Posterior vena cava (tissue), 2 donors: ENCODE measurements around the gene LNP1. TPM values are rescaled to one million over a fixed set of nuclear protein-coding genes. Genes with fewer than 3 reads are reported as not detected.
"Not testable (repeated sequence)": the region's sequence is repeated elsewhere in the genome, so short reads cannot be mapped to it uniquely, and the experiment has no call there.

Source experiments
- DNase-seq: peaks from one replicate; pipeline ENCODE4 v3.0.0-alpha.2; 2020; ENCODE audit warnings: low spot score
- intact Hi-C, 2 donors: fragments of 100-400 bp; cut with DNase I; formaldehyde crosslinking; loops; one replicate each; pipeline versions ENCODE4 v1.14.1 to v1.14.2; 2022 to 2023
- total RNA-seq, 2 donors: library from RNA; stranded (reverse); fragmentation: NEBNext Ultra II Directional; extraction: Animal tissue kit (Norgen Biotek cat#: 25700); gene quantifications; one replicate each; pipeline ENCODE4 v1.2.1, GENCODE V29; 2021
- donor health status: DM: yes; HTN: yes; CAD: no.
- donor health status: DM: yes; HTN: yes; CAD: no.

The LNP1 gene
- total RNA-seq, 2 donors from 2014 or later, result 4.0 to 7.6 TPM

DNA sequence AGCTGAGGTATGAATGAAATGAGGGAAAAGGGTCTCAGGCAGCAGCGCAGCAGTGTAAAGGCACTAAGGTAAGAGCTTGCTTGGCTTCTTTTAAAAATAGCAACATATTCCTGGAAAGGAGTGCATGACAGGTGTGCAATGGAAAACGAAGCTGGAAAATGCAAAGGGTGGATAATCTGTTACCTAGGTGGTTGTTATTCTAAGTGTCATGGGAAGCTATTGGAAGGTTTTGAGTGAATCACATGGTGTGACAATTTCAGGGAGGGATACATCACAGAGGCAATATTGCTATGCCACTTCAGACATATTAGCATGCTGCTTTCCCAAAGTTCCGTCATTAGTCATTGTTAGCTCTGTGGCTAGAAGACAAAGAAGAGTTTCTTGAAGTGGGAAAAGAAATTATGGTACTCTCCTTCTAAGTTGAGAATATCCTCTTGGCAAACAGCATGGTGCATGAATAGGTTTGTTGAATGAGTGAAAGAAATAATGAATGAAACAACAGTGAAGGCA is 62.4 kb downstream of the LNP1 start:
- DNase-seq, result no peak
- intact Hi-C loops, result loop anchor here in 1 of 2 donors (10.0 kb wide), 1 partner anchor 141 kb away; the partner anchor contains the start of gene ADGRG7

DNA sequence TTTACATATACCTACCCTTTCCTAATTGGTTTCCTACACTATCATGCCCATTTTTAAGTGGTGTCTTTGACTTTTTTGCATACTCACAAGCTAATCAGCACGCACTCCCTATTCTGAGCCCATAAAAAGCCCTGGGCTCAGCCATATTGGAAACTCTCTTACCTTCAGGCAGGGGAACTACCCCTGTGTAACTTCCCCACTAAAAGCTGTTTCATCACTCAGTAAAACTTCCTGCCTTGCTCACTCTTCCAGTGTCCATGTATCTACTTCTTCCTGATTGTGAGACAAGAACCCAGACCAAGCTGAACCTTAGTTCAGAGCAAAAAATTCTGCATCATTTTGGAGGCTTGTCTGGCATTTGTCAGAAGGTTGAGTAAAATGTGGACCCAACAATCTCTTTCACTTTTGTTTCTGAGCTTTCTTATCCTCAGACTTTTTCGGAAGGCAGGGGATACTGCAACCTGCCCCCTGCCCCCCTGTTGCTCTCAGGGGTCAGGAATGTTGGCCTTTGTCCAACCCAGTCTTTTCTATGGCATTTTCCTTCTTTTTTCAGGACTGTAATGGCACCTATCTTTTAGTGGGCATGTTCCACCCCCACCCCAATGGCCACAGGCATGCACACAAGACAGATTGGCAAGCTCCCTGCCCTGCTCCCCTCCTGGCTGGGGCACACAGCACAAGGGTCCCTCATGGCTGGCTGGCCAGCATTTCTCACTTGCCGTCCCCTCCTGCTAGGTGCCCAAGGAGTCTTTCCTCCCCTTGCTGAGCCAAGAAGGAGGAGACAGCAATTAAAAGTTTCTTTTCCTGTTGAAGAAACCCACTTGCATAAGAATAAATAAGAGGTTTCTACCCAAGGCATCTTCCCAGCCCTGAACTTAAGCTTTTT is 64.8 kb downstream of the LNP1 start:
- intact Hi-C loops, result loop anchor here (5.0 to 10.0 kb wide), 2 partner anchors 126 to 139 kb away; partner anchors contain the start of gene ADGRG7 (in 1 of the 2)
- DNase-seq, result no peak

DNA sequence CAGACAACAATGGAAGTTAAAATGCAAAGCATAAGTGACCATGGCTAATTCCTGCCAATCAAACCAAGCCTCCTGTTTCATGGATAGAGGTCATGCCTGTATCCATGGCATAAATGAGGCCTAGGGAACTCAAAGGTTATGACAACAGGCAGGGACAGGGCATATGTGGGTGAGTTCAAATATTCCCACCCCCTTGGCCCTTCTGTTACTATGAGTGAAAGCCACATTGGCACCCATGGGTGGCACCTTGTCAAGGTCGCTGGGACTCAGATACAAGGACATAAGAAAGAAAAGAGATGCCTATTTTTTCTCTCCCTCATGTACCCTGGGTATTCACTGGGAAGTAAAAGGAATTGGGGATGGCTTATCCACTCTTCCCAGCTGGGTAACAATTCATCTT is 65.8 kb downstream of the LNP1 start:
- DNase-seq, result no peak
- intact Hi-C loops, result loop anchor here (5.0 to 10.0 kb wide), 2 partner anchors 125 to 138 kb away; partner anchors contain the start of gene ADGRG7 (in 1 of the 2)

DNA sequence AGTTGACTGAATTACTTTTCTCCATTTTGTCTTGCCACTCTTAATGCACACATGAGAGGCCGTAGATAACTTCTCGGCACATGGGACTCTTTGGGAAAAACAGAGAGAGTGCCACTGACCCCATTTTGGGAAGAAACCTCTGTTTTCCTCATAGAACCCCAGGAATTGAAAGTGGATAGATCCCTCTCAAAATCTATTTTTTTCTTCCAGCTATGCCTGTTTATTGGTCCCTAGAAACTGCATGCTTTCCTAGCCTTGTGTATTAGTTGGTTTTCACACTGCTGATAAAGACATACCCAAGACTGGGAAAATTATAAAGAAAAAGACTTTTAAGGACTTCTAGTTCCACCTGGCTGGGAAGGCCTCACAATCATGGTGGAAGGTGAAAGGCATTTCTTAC is 67.3 kb downstream of the LNP1 start:
- intact Hi-C loops, result loop anchor here (5.0 to 10.0 kb wide), 2 partner anchors 124 to 136 kb away; partner anchors contain the start of gene ADGRG7 (in 1 of the 2)
- DNase-seq, result no peak

DNA sequence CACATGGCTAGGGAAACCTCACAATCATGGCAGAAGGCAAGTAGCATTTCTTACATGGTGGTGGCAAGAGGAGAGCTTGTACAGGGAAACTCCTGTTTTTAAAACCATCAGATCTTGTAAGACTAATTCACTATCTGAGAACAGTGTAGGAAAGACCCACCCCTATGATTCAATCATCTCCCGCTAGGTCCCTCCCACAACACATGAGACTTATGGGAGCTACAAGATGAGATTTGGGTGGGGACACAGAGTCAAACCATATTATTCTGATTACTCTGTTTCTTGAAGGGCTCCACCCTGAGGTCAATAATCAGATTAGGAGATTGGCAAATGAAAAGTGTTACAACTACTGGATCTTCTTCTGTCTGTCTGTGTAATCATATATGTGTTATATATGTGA is 69.6 kb downstream of the LNP1 start:
- DNase-seq, result no peak
- intact Hi-C loops, result no loop called here

DNA sequence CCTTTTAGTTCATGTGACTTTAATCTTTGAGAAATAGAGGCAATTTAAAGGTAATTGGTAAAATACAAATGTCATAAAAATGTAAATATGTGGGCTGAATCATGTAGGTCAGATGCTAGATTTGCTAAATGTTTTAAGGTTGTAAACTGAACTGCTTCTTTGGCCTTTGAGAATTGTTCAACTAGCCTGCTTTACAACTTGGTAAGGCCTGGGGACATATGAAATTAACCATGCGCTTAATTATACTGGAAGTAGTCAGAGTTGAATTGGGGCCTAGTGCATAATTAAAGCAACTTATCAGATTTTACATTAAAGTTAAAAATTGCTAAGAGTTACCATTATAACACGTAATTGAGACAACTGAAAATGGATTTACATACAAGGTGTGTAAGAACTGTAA is 70.1 kb downstream of the LNP1 start:
- intact Hi-C loops, result no loop called here
- DNase-seq, result no peak

DNA sequence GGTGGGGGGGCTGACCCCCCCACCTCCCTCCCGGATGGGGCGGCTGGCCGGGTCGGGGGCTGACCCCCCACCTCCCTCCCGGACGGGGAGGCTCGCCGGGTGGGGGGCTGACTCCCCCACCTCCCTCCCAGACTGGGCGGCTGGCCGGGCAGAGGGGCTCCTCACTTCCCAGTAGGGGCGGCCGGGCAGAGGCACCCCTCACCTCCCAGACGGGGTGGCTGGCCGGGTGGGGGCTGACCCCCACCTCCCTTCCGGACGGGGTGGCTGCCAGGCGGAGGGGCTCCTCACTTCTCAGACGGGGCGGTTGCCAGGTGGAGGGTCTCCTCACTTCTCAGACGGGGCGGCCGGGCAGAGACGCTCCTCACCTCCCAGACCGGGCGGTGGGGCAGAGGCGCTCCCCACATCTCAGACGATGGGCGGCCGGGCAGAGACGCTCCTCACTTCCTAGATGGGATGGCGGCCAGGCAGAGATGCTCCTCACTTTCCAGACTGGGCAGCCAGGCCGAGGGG is 76.6 kb downstream of the LNP1 start:
- intact Hi-C loops, DNase-seq: not testable (repeated sequence)

DNA sequence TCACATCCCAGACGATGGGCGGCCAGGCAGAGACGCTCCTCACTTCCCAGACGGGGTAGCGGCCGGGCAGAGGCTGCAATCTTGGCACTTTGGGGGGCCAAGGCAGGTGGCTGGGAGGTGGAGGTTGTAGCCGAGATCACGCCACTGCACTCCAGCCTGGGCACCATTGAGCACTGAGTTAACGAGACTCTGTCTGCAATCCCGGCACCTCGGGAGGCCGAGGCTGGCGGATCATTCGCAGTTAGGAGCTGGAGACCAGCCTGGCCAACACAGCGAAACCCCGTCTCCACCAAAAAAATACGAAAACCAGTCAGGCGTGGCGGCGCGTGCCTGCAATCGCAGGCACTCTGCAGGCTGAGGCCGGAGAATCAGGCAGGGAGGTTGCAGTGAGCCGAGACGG is 77.2 kb downstream of the LNP1 start:
- intact Hi-C loops, DNase-seq: not testable (repeated sequence)

DNA sequence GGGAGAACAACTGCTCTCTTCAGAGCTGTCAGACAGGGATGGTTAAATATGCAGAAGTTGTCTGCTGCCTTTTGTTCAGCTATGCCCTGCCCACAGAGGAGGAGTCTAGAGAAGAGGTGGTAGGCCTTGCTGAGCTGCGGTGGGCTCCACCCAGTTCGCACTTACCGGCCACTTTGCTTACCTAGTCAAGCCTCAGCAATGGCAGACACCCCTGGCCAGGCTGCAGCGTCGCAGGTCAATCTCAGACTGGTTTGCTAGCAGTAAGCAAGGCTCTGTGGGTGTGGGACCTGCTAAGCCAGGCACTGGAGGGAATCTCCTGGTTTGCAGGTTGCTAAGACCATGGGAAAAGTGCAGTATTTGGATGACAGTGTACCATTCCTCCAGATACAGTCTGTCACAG is 78.7 kb downstream of the LNP1 start:
- intact Hi-C loops, result no loop called here
- DNase-seq, result no peak

DNA sequence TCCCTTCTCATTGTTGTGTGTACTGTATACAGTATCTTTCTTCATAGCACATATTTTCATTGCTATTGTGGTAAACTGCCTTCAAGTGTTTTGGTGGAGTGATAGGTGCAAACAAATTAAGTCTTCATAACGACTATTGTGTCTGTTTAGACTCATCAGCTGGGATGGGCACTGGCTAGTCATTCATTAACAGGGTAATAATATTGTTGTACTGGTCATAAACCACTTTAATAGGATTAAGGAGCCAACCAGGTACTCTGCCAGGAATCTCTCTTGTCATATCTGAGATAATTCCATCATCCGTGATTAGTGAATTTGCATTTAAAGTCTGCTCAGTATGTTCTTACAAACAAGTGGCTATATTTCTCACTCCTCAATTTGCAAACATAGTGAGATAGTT is 80.8 kb downstream of the LNP1 start:
- DNase-seq, result no peak
- intact Hi-C loops, result no loop called here

DNA sequence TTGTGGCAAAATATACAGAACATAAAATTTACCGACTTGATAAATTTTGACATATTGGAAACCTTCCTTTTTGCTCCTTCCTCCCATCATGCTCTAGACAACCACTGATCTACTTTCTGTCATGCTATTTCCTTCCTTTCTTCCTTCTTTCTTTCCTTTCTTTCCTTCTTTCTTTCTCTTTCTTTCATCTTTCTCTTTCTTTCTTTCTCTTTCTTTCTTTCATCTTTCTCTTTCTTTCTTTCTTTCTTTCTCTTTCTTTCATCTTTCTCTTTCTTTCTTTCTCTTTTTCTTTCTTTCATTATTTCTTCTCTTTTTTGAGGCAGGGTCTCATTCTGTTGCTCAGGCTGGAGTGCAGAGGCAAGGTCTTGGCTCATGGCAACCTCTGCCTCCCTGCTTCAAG is 82.2 kb downstream of the LNP1 start:
- intact Hi-C loops, result no loop called here
- no peak for DNase-seq

DNA sequence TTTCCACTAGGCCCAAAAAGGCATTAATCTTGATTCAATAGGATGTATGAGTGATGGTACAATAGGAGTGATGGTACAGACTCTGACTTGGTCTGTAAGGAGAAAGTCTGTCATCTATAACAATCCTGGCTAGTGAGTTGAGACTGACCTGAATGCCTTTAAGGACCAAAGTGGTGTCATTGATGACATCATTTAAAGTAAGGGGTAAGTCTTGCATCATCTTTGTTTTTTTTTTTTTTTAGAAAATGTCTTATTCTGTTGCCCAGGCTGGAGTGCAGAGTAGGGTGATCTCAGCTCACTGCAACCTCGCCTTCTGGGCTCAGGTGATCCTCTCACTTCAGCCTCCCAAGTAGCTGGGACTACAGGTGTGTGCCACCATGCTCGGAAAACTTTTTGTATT is 85.5 kb downstream of the LNP1 start:
- DNase-seq, result no peak
- intact Hi-C loops, result no loop called here

DNA sequence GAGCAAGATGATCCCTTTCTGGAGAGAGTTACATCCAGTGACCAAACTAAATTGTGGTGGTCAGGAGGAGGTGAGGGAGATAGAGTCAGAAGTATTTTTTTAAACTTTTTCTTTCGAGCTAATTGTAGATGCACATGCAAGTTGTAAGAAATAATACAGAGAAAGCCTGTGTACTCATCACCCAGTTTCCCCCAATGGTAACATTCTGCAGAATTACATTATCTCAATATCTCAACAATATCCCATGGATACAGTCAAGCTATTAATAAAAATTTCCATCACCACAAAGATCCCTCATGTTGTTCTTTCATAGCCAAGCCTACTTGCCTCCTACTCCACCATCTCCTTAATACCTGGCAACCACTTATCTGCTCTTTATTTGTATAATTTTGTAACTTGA is 87.8 kb downstream of the LNP1 start:
- DNase-seq, result no peak

DNA sequence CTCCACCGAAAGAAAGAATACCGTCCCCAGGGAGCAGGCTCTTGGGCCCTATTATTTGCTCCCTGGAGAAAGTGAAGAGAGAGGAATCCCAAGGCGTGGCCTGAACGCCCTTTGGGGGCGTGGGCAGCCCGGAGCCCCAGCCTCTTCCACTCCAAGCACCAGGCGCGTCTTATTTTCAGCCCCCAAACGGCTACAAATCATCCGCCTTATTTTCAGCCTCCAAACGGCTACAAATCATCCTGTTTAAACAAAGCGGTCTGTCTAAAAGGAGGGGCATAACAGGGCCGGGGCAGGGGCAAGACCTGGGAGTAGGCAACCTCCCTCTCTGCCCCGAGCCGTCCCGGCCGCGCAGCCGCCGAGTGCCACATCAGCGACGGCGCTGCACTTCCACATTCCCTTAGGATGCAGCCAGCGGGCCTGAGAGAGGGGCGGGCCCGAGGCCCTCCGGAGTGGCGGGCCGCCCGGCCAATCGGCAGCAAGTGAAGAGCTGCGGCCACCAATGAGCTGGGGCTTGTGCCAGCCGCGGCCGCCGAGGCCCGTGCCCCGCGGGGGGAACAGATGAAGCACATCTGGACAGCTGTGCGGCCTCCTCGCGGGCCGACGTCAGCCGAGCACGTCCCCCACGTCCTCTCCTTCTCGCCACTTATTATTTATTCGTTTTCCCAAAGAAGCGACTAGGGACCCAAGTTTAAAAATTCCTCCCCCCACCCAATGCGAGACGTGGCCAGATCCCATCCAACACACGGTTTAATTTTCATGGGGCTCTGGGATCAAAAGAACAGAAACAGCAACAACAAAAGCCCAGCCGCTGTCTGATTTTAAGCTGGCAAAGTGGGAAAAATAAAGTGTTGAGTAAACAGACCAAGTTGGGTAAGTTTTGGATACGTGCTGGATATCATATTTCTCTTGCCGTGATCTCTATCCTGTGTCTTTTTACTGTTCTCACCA is 91.0 kb downstream of the LNP1 start, which contains the start of gene TMEM45A:
Gene TMEM45A, plus strand, starts transcription at position 561 of the 948 bp plus-strand sequence. CDS start 62,593 bp downstream, outside the sequence.
- intact Hi-C loops, result no loop called here
- DNase-seq, result peak; percentile 99

More for the DNA sequence above, 87.8 kb downstream of the LNP1 start:
- intact Hi-C loops, result no loop called here

DNA sequence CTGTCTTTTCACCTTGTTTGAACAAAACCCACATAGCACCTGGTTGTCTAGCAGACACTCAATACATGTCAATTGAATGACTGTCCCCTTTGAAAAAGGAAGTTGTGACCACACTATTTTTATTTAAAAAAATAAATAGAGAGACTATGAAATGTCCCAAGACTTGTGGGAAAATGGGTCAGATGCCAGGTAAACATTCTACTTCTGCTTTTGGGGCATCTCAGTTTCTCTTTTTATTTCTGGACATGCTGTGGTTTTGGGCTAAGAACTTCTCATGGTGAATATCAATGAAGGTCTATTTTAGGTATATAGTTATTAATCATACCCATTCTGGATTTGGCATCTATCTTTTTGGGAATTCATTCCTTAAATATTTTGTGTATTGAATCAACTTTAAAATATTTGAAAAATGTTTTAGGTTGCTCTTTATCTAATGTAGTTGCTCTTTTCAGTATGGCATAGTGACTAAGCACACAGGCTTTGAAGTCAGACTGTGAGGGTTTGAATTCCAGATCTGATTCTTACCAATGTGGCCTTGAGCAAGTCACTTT is 95.4 kb downstream of the LNP1 start:
- DNase-seq, result no peak
- intact Hi-C loops, result no loop called here

DNA sequence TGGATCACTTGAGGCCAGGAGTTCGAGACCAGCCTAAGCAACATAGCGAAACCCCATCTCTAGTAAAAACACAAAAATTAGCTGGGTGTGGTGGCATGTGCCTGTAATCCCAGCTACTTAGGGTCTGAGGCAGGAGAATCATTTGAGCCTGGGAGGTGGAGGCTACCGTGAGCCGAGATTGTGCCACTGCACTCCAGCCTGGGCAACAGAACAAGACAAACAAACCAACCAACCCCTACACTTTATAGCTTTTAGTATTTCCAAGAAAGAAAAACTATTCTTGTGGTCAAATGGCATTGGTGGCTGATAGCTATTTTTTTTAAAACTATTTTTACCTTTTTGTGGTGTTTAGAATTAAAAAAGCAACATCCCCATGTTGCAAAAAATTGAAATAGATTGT is 98.3 kb downstream of the LNP1 start:
- DNase-seq, result no peak
- intact Hi-C loops, result no loop called here

DNA sequence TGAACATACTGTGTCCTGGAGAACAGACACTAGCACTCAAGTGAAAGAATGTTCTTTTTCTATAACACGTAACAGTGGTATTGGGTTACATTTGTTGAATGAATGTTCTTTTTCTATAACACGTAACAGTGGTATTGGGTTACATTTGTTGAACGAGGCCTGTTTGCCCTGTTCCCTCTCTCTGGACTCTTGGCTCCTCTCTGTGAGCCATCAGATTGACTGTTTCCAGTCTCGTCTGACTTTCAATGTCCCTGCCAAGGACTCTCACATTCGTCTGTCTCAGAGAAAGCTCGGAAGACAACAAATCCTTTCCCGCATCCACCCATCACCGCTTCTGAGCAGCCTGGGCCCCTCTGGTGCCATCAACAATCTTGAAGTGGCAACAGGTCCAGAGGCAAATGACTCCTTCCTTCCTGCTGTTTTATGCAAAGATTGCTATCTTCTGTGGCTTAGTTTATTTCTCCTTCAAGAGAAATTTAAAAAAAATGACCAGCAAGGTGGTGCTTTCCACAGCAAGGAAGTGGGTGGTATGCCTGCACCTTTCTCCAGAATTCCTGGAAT is 99.1 kb downstream of the LNP1 start:
- intact Hi-C loops, result no loop called here
- DNase-seq, result no peak

DNA sequence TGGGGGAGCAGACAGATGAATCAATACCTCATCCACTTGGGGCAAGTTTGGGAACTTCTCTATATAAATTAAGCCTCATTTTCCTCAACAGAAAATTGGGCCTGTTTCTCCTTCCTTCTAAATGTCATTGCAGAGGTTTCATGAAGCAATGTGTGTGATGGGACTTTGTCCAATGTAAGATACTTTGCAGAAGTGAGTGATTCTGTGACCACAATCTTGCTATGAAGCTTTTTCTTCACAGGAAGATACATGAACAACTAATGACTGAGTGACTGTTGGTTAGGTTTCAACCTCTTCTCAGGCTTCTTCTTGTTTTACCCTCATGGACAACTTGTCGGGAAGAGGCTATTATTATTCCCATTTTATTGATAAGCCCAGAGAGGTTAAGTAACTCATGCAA is 102.1 kb downstream of the LNP1 start:
- no peak for DNase-seq
- intact Hi-C loops, result no loop called here
